ENCODE data around the gene SLC10A1. TPM values are rescaled to one million over a fixed set of nuclear protein-coding genes. Genes with fewer than 3 reads are reported as not detected.

The SLC10A1 gene
- total and polyA plus RNA-seq, 2 of the 4 experiments (the other 2 are of a cell fraction), result 0.03 TPM; not detected in 1

DNA sequence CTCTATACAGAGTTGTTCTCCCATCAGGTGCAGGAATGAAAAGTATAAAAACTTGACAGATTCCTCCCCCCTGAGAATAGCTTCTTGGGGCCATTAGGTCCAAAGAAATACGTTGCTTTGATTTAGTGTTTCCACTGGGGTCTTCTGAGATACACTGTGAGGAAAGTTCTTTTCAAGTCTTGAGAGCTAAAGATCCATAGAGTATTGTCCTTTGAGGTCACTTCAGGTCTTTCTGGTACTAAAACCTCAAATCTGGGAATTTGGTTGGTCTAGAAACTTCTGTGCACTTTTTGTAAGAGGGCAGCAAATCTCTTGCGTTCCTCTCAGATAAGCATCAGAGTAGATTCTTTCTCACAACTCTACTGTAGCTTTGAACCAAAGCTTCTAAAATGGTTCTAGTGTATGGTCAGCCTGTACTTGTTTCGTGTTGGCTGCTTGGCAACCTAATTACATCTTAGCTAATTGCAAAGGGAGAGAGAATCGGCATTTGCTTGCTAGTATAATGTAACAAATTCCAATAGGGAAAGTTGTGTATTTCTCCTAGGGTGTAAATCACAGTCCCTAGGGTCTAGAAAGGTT is 20.1 kb downstream of the SLC10A1 start:
- no peak overlapping the region for H4K91ac ChIP-seq (ENCODE audit: insufficient read depth, low read depth, low read length)
- no peak overlapping the region for H3K14ac ChIP-seq (replicated peaks; ENCODE audit: low read depth, low read length)
- H3K4me3 ChIP-seq (ENCODE audit: insufficient read depth, low read depth, low read length), result no peak overlapping the region
- H3K18ac ChIP-seq (ENCODE audit: low read depth, low read length), result no peak overlapping the region
- no TSS peak for BruUV-seq (replicated peaks)
- no peak overlapping the region for H2BK5ac ChIP-seq (ENCODE audit: low read depth, low read length, poor library complexity, severe bottlenecking)
- WGBS, 2 experiments (ENCODE audit: extremely low coverage in 2 of 2, insufficient read length in 1 of 2), result no CpG with 5 or more reads among the region's 4 CpGs
- H3K56ac ChIP-seq (ENCODE audit: extremely low read depth, insufficient read depth, low read length), result no peak overlapping the region
- DNase-seq (no peak), ATAC-seq (ENCODE audit: low read depth) (no peak)
- H2BK15ac ChIP-seq (ENCODE audit: low read depth, low read length), result no peak overlapping the region
- H3K27me3 ChIP-seq (ENCODE audit: control insufficient read depth, insufficient read depth, low read length), result no peaks in the 10 kb centered on the region
- H2BK120ac ChIP-seq (ENCODE audit: low read depth, low read length), result no peak overlapping the region
- no peak overlapping the region for H3K4ac ChIP-seq (ENCODE audit: low read depth, low read length)
- ChIA-PET CTCF (no interaction called here), POLR2A (ENCODE audit: unreplicated experiment) (no interaction called here)
- no peak overlapping the region for H3K23ac ChIP-seq (ENCODE audit: low read depth, low read length)
- H2AFZ ChIP-seq (replicated peaks; ENCODE audit: low read length, poor library complexity), result no peak overlapping the region
- H4K8ac ChIP-seq (ENCODE audit: low read depth in 2 of 2, low read length in 2 of 2), result no peak overlapping the region
- H4K20me1 ChIP-seq (ENCODE audit: insufficient read depth, low read length), result peaks cover 27% of the 10 kb centered on the region; the same call in 1 of the 2 replicates
- H3K79me1 ChIP-seq (ENCODE audit: low read depth in 1 of 2, low read length in 2 of 2), result peaks cover 16 to 48% of the 10 kb centered on the region in 2 experiments
- H2AK9ac ChIP-seq (replicated peaks; ENCODE audit: low read depth, low read length, poor library complexity), result no peak overlapping the region
- no peak overlapping the region for H3K27ac ChIP-seq (ENCODE audit: insufficient read depth, low read length)
- no peaks in the 10 kb centered on the region for H3K9me3 ChIP-seq (ENCODE audit: control insufficient read depth, insufficient read depth, low read length)
- TF ChIP-seq, protein P1, sequence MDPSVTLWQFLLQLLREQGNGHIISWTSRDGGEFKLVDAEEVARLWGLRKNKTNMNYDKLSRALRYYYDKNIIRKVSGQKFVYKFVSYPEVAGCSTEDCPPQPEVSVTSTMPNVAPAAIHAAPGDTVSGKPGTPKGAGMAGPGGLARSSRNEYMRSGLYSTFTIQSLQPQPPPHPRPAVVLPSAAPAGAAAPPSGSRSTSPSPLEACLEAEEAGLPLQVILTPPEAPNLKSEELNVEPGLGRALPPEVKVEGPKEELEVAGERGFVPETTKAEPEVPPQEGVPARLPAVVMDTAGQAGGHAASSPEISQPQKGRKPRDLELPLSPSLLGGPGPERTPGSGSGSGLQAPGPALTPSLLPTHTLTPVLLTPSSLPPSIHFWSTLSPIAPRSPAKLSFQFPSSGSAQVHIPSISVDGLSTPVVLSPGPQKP (IDR thresholded peaks at IDR 0.05; ENCODE audit: borderline replicate concordance, low read depth, low read length), result no peak
- TF ChIP-seq, protein P2, sequence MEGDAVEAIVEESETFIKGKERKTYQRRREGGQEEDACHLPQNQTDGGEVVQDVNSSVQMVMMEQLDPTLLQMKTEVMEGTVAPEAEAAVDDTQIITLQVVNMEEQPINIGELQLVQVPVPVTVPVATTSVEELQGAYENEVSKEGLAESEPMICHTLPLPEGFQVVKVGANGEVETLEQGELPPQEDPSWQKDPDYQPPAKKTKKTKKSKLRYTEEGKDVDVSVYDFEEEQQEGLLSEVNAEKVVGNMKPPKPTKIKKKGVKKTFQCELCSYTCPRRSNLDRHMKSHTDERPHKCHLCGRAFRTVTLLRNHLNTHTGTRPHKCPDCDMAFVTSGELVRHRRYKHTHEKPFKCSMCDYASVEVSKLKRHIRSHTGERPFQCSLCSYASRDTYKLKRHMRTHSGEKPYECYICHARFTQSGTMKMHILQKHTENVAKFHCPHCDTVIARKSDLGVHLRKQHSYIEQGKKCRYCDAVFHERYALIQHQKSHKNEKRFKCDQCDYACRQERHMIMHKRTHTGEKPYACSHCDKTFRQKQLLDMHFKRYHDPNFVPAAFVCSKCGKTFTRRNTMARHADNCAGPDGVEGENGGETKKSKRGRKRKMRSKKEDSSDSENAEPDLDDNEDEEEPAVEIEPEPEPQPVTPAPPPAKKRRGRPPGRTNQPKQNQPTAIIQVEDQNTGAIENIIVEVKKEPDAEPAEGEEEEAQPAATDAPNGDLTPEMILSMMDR (conservative IDR thresholded peaks at IDR 0.05; ENCODE audit: low read depth, low read length), result no peak
- TF ChIP-seq FOS (IDR thresholded peaks at IDR 0.05; ENCODE audit: low read depth, low read length) (no peak), MXI1 (IDR thresholded peaks at IDR 0.05; ENCODE audit: borderline replicate concordance, low read depth, low read length) (no peak), SMC3 (IDR thresholded peaks at IDR 0.05; ENCODE audit: low read depth, low read length) (no peak), CEBPB (IDR thresholded peaks at IDR 0.05; ENCODE audit: low read depth, low read length) (no peak), RAD21 (IDR thresholded peaks at IDR 0.05; ENCODE audit: low read length) (no peak)
- H2AK5ac ChIP-seq (ENCODE audit: low read depth, low read length), result no peak overlapping the region
- dilution Hi-C loops (cut with HindIII; ENCODE audit: low sequenced_read_pairs, unreplicated experiment) (no loop called here), in situ Hi-C loops (cut with MboI; ENCODE audit: low sequenced_read_pairs) (no loop called here), intact Hi-C loops (cut with micrococcal nuclease) (no loop called here)
- no peak overlapping the region for H4K5ac ChIP-seq (ENCODE audit: low read depth, low read length)
- H2BK20ac ChIP-seq (ENCODE audit: low read depth, low read length), result no peak overlapping the region
- peaks cover 8% of the 10 kb centered on the region; the same call in 1 of the 2 replicates for H3K9me1 ChIP-seq (ENCODE audit: insufficient read depth, low read length)
- H3K4me2 ChIP-seq (ENCODE audit: low read depth, low read length), result no peak overlapping the region
- H3K9ac ChIP-seq (ENCODE audit: low read depth, low read length), result no peak overlapping the region
- peaks cover 47% of the 10 kb centered on the region for H3K36me3 ChIP-seq (ENCODE audit: control insufficient read depth, insufficient read depth, low read length)
- H3K4me1 ChIP-seq (ENCODE audit: control insufficient read depth, insufficient read depth, low read length), result no peaks in the 10 kb centered on the region
